ENCODE results near the gene LARGE1. TPM values are rescaled to one million over a fixed set of nuclear protein-coding genes. Genes with fewer than 3 reads are reported as not detected.

The LARGE1 gene
- total RNA-seq, 1 donor from 2014 or later = 35.7 TPM

GRCh38 chr22:33650244-33650643 is 270.0 kb downstream of the LARGE1 start:
- no peaks in the 10 kb centered on the region for H3K27me3 Mint-ChIP-seq (ENCODE audit: low read depth)
- H3K4me1 Mint-ChIP-seq = peaks cover 10% of the 10 kb centered on the region
- H3K4me3 Mint-ChIP-seq = no peak overlapping the region
- no peak for TF ChIP-seq CTCF (IDR thresholded peaks at IDR 0.05; ENCODE audit: unreplicated experiment)
- no peak for DNase-seq (ENCODE audit: low spot score in 2 of 2, unreplicated experiment in 2 of 2)
- peaks cover 31% of the 10 kb centered on the region for H3K36me3 Mint-ChIP-seq
- peaks cover 18% of the 10 kb centered on the region for H3K9me3 Mint-ChIP-seq
- no peak overlapping the region for H3K27ac Mint-ChIP-seq

- no peaks in the 10 kb centered on the region for H3K27me3 Mint-ChIP-seq (ENCODE audit: low read depth)
- H3K4me3 Mint-ChIP-seq = no peak overlapping the region
- peaks cover 35% of the 10 kb centered on the region for H3K9me3 Mint-ChIP-seq
- H3K4me1 Mint-ChIP-seq = peaks cover 10% of the 10 kb centered on the region
- TF ChIP-seq CTCF (IDR thresholded peaks at IDR 0.05; ENCODE audit: unreplicated experiment) = no peak
- H3K27ac Mint-ChIP-seq = no peak overlapping the region
- peaks cover 33% of the 10 kb centered on the region for H3K36me3 Mint-ChIP-seq
- DNase-seq (ENCODE audit: low spot score in 2 of 2, unreplicated experiment in 2 of 2) = no peak
These were observed 271.8 kb downstream of the LARGE1 start for GRCh38 chr22:33648478-33648877.

GRCh38 chr22:33640900-33641299 is 279.4 kb downstream of the LARGE1 start:
- Mint-ChIP-seq H3K27ac (no peak overlapping the region), H3K4me3 (no peak overlapping the region), H3K27me3 (ENCODE audit: low read depth) (no peaks in the 10 kb centered on the region), H3K9me3 (peaks cover 58% of the 10 kb centered on the region), H3K4me1 (peaks cover 3% of the 10 kb centered on the region), H3K36me3 (peaks cover 22% of the 10 kb centered on the region)
- no peak for DNase-seq (ENCODE audit: low spot score in 2 of 2, unreplicated experiment in 2 of 2)
- no peak for TF ChIP-seq CTCF (IDR thresholded peaks at IDR 0.05; ENCODE audit: unreplicated experiment)

- Mint-ChIP-seq H3K4me3 (no peak overlapping the region), H3K36me3 (peaks cover 19% of the 10 kb centered on the region), H3K27me3 (ENCODE audit: low read depth) (no peaks in the 10 kb centered on the region), H3K9me3 (peaks cover 47% of the 10 kb centered on the region), H3K4me1 (peaks cover 3% of the 10 kb centered on the region), H3K27ac (peak overlapping the region; percentile 1)
- no peak for DNase-seq (ENCODE audit: low spot score in 2 of 2, unreplicated experiment in 2 of 2)
- no peak for TF ChIP-seq CTCF (IDR thresholded peaks at IDR 0.05; ENCODE audit: unreplicated experiment)
These were observed 280.6 kb downstream of the LARGE1 start for GRCh38 chr22:33639588-33640254.

- Mint-ChIP-seq H3K4me1 (peaks cover 3% of the 10 kb centered on the region), H3K4me3 (no peak overlapping the region), H3K9me3 (peaks cover 21% of the 10 kb centered on the region), H3K36me3 (peaks cover 16% of the 10 kb centered on the region), H3K27me3 (ENCODE audit: low read depth) (no peaks in the 10 kb centered on the region), H3K27ac (no peak overlapping the region)
- TF ChIP-seq CTCF (IDR thresholded peaks at IDR 0.05; ENCODE audit: unreplicated experiment) = no peak
- DNase-seq (ENCODE audit: low spot score in 2 of 2, unreplicated experiment in 2 of 2) = no peak
These were observed 284.5 kb downstream of the LARGE1 start for GRCh38 chr22:33635766-33636165.

All from mesothelial cell of epicardium (in vitro differentiated cells).